IMR-90 (cell line): Measurements from ENCODE around the gene SYNGR3. TPM values are rescaled to one million over a fixed set of nuclear protein-coding genes. Genes with fewer than 3 reads are reported as not detected.

Experiments used
- ATAC-seq: fragments of 200-7000 bp; cut with Tn5 transposase; 2 replicates; pipeline ENCODE4 v1.9.1; 2020; ENCODE audit warnings: low read depth, mild to moderate bottlenecking, moderate library complexity
- BruUV-seq: library from RNA; stranded (reverse); fragments of 400-500 nt; replicated peaks from 2 replicates; lab custom pipeline; 2021; lab: Mats Ljungman, UMichigan
- CTCF ChIA-PET: fragments of 300-600 bp; formaldehyde crosslinking; extraction: SDS; loops from one replicate; lab custom pipeline; 2021; ENCODE audit warnings: antibody characterized with exemption; lab: Yijun Ruan, JAX
- POLR2A ChIA-PET: fragments of 300-600 bp; sonication (Branson Sonifier 250); formaldehyde crosslinking; loops from one replicate; lab custom pipeline; 2022; ENCODE audit warnings: antibody characterized with exemption; ENCODE audit not compliant: unreplicated experiment; lab: Charles Lee
- DNase-seq: peaks from one replicate; pipeline ENCODE4 v3.0.0; 2013
- H2AFZ ChIP-seq: replicated peaks from 2 replicates; pipeline ENCODE3; 2013; ENCODE audit warnings: low read length, mild to moderate bottlenecking; ENCODE audit not compliant: poor library complexity
- H2AK5ac ChIP-seq: 2 replicates; pipeline ENCODE4 v1.6.1; 2013; ENCODE audit warnings: low read depth, low read length, inconsistent platforms
- H2AK9ac ChIP-seq: replicated peaks from 2 replicates; pipeline ENCODE3; 2013; ENCODE audit warnings: mild to moderate bottlenecking, low read depth, low read length, moderate library complexity; ENCODE audit not compliant: poor library complexity
- H2BK120ac ChIP-seq: 2 replicates; pipeline ENCODE4 v1.6.1; 2013; ENCODE audit warnings: low read depth, low read length, inconsistent platforms
- H2BK15ac ChIP-seq: 3 replicates; pipeline ENCODE4 v1.6.1; 2013; ENCODE audit warnings: low read depth, low read length, inconsistent platforms
- H2BK20ac ChIP-seq: 2 replicates; pipeline ENCODE4 v1.6.1; 2013; ENCODE audit warnings: low read depth, mild to moderate bottlenecking, inconsistent platforms, low read length, moderate library complexity
- H2BK5ac ChIP-seq: 2 replicates; pipeline ENCODE4 v1.6.1; 2013; ENCODE audit warnings: mild to moderate bottlenecking, low read depth, low read length, inconsistent platforms; ENCODE audit not compliant: poor library complexity, severe bottlenecking
- H3K14ac ChIP-seq: replicated peaks from 2 replicates; pipeline ENCODE4 v1.6.1; 2013; ENCODE audit warnings: low read depth, low read length, inconsistent platforms
- H3K18ac ChIP-seq: 2 replicates; pipeline ENCODE4 v1.6.1; 2013; ENCODE audit warnings: low read depth, low read length, control low read depth
- H3K23ac ChIP-seq: 2 replicates; pipeline ENCODE4 v1.6.1; 2013; ENCODE audit warnings: low read depth, low read length, inconsistent platforms
- H3K27ac ChIP-seq: 2 replicates; pipeline ENCODE4 v1.5.1; 2013; ENCODE audit warnings: mild to moderate bottlenecking, control low read depth, low read length; ENCODE audit not compliant: insufficient read depth
- H3K27me3 ChIP-seq: 2 replicates; pipeline ENCODE4 v1.6.1; 2013; ENCODE audit warnings: low read length; ENCODE audit not compliant: control insufficient read depth, insufficient read depth
- H3K36me3 ChIP-seq: 2 replicates; pipeline ENCODE4 v1.6.1; 2013; ENCODE audit warnings: low read length, mixed read lengths; ENCODE audit not compliant: control insufficient read depth, insufficient read depth
- H3K4ac ChIP-seq: 2 replicates; pipeline ENCODE4 v1.6.1; 2013; ENCODE audit warnings: low read depth, low read length, inconsistent platforms
- H3K4me1 ChIP-seq: 2 replicates; pipeline ENCODE4 v1.6.1; 2013; ENCODE audit warnings: low read length, mixed read lengths; ENCODE audit not compliant: control insufficient read depth, insufficient read depth
- H3K4me2 ChIP-seq: 2 replicates; pipeline ENCODE4 v1.6.1; 2013; ENCODE audit warnings: low read depth, mild to moderate bottlenecking, control low read depth, low read length, moderate library complexity
- H3K4me3 ChIP-seq: 2 replicates; pipeline ENCODE4 v1.5.1; 2013; ENCODE audit warnings: low read depth, mild to moderate bottlenecking, control low read depth, low read length, moderate library complexity; ENCODE audit not compliant: insufficient read depth
- H3K56ac ChIP-seq: 2 replicates; pipeline ENCODE4 v1.6.1; 2013; ENCODE audit warnings: low read length, inconsistent platforms; ENCODE audit not compliant: insufficient read depth; ENCODE audit errors: extremely low read depth
- H3K79me1 ChIP-seq, 2 experiments: 2 replicates each; pipeline ENCODE4 v1.6.1; 2013; ENCODE audit warnings: low read length in 2 of 2, inconsistent platforms in 1 of 2, low read depth in 1 of 2
- H3K9ac ChIP-seq: 2 replicates; pipeline ENCODE4 v1.6.1; 2013; ENCODE audit warnings: low read depth, low read length, control low read depth
- H3K9me1 ChIP-seq: 2 replicates; pipeline ENCODE4 v1.6.1; 2013; ENCODE audit warnings: low read length, inconsistent platforms; ENCODE audit not compliant: insufficient read depth
- H3K9me3 ChIP-seq: 2 replicates; pipeline ENCODE4 v1.6.1; 2013; ENCODE audit warnings: low read length; ENCODE audit not compliant: control insufficient read depth, insufficient read depth
- H4K20me1 ChIP-seq: 2 replicates; pipeline ENCODE4 v1.6.1; 2013; ENCODE audit warnings: low read length, inconsistent platforms; ENCODE audit not compliant: insufficient read depth
- H4K5ac ChIP-seq: 2 replicates; pipeline ENCODE4 v1.6.1; 2013; ENCODE audit warnings: mild to moderate bottlenecking, low read depth, low read length, control low read depth
- H4K8ac ChIP-seq, 2 experiments: 2 replicates each; pipeline ENCODE4 v1.6.1; 2013; ENCODE audit warnings: low read depth in 2 of 2, low read length in 2 of 2, control low read depth in 1 of 2, inconsistent platforms in 1 of 2
- H4K91ac ChIP-seq: 2 replicates; pipeline ENCODE4 v1.6.1; 2013; ENCODE audit warnings: low read depth, low read length, inconsistent platforms; ENCODE audit not compliant: insufficient read depth
- CEBPB ChIP-seq: IDR thresholded peaks from 2 replicates; pipeline ENCODE4 v1.6.1; 2012; ENCODE audit warnings: low read depth, low read length, improper control_type of control experiment
- WGBS, 2 experiments: methylation state at CpG; one replicate each; pipeline versions ENCODE4 v1.1.5 to v1.1.7; 2013; ENCODE audit warnings: missing lambda C conversion rate in 2 of 2; ENCODE audit not compliant: insufficient read length in 1 of 2; ENCODE audit errors: extremely low coverage in 2 of 2; 5-methylcytosine and 5-hydroxymethylcytosine counted together
- dilution Hi-C: fragments of 300-500 bp; cut with HindIII; formaldehyde crosslinking; loops from one replicate; pipeline ENCODE4 v1.14.3; 2018; ENCODE audit warnings: low sequenced_read_pairs; ENCODE audit not compliant: unreplicated experiment
- in situ Hi-C: fragments of 300-500 bp; cut with MboI; formaldehyde crosslinking; loops from 3 replicates; pipeline ENCODE4 v1.14.3; 2019; ENCODE audit warnings: low sequenced_read_pairs, inconsistent platforms, mixed read lengths
- intact Hi-C: fragments of 100-400 bp; cut with micrococcal nuclease; formaldehyde crosslinking; loops from 2 replicates; pipeline ENCODE4 v1.10.0; 2022
- polyA plus RNA-seq, 3 experiments: library from polyadenylated mRNA; depleted of rRNA; stranded (reverse); fragments of >200 nt; gene quantifications; 2 replicates each; pipeline ENCODE4 v1.2.3, GENCODE V29; 2012; ENCODE audit warnings: low replicate concordance in 1 of 3
- total RNA-seq: library from RNA; depleted of rRNA; stranded (reverse); fragments of >200 nt; gene quantifications from 2 replicates; pipeline ENCODE4 v1.2.3, GENCODE V29; 2012

The SYNGR3 gene
- total and polyA plus RNA-seq, 2 of the 4 experiments (the other 2 are of a cell fraction): 1.8 to 5.8 TPM

DNA sequence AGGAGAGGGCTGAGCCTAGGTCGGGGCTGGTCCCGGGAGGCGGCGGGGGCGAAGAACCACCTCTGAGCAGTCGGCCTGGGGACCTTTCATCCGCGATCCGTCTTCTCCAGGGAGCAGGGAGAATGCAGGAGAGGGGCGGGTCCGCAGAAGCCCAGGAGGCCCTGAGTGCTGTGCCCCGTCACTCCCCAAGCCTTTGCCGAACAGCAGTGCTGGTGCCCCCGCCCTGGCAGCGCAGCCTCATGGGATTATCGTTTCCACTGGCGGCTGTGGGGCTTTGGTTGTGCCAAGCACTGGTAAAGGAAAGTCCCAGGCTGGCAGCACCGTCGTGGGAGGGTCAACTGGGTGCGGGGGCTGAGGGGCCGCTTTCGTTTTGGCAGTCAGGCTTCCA lies 17.3 kb upstream of the SYNGR3 start:
- no peaks in the 10 kb centered on the region for H3K27me3 ChIP-seq
- H4K8ac ChIP-seq: no peak overlapping the region; a peak in 1 of 4 replicates
- peaks cover 6% of the 10 kb centered on the region for H3K4me1 ChIP-seq
- no peak for DNase-seq
- H3K4me2 ChIP-seq: peak overlapping the region; percentile 75
- H4K91ac ChIP-seq: no peak overlapping the region
- H2AFZ ChIP-seq: peak overlapping the region; percentile 91
- WGBS, 2 experiments: 6% methylated on average over 14 of the region's 22 CpGs; no CpG with 5 or more reads in 1 of the 2 experiments
- no peak overlapping the region for H2BK5ac ChIP-seq
- in situ Hi-C loops: no loop called here
- no peak overlapping the region for H2BK20ac ChIP-seq
- H4K5ac ChIP-seq: no peak overlapping the region
- H4K20me1 ChIP-seq: no peaks in the 10 kb centered on the region; the same call in 1 of the 2 replicates
- ChIA-PET POLR2A (no interaction called here), CTCF (no interaction called here)
- H3K36me3 ChIP-seq: peaks cover 30% of the 10 kb centered on the region
- peak overlapping the region; percentile 10; the same call in 1 of the 2 replicates for H3K27ac ChIP-seq
- no peak overlapping the region for H3K23ac ChIP-seq
- H3K9ac ChIP-seq: peak overlapping the region; percentile 62
- intact Hi-C loops: no loop called here
- peak overlapping the region; percentile 86 for H2AK9ac ChIP-seq
- H3K56ac ChIP-seq: no peak overlapping the region
- no peaks in the 10 kb centered on the region for H3K9me3 ChIP-seq
- no TSS peak for BruUV-seq
- TF ChIP-seq CEBPB: no peak
- H3K4ac ChIP-seq: no peak overlapping the region
- peak; percentile 42 for ATAC-seq
- H3K18ac ChIP-seq: no peak overlapping the region
- H3K14ac ChIP-seq: no peak overlapping the region
- H2AK5ac ChIP-seq: peak overlapping the region; percentile 43; the same call in 1 of the 2 replicates
- dilution Hi-C loops: no loop called here
- peak overlapping the region; percentile 66 for H3K4me3 ChIP-seq
- H3K79me1 ChIP-seq: peaks cover 9 to 36% of the 10 kb centered on the region in 2 experiments
- no peak overlapping the region for H2BK15ac ChIP-seq
- peaks cover 3% of the 10 kb centered on the region; the same call in 1 of the 2 replicates for H3K9me1 ChIP-seq
- H2BK120ac ChIP-seq: no peak overlapping the region
